ENCODE data around the gene CDYL2.

Gene CDYL2

GRCh38 chr16:80718480-80719220, 85.7 kb downstream of the CDYL2 start:
- no peak for TF ChIP-seq SIN3A (IDR thresholded peaks at IDR 0.05; ENCODE audit: borderline replicate concordance, insufficient read depth, low read length)
- TF ChIP-seq POLR2AphosphoS5 (IDR thresholded peaks at IDR 0.05; ENCODE audit: low read depth, low read length) = no peak
- TF ChIP-seq TAF1 (IDR thresholded peaks at IDR 0.05; ENCODE audit: borderline replicate concordance, insufficient read depth, low read length) = no peak
- no peak for TF ChIP-seq FOXP2 (optimal IDR thresholded peaks at IDR 0.05; ENCODE audit: borderline replicate concordance, extremely low read depth, extremely low read length, insufficient read depth)
- TF ChIP-seq REST (IDR thresholded peaks at IDR 0.05; ENCODE audit: insufficient read depth in 1 of 2, low read depth in 2 of 2, low read length in 2 of 2) = no peak

GRCh38 chr16:80717611-80718010, 86.8 kb downstream of the CDYL2 start:
- TF ChIP-seq SIN3A (IDR thresholded peaks at IDR 0.05; ENCODE audit: borderline replicate concordance, insufficient read depth, low read length) (no peak), POLR2AphosphoS5 (IDR thresholded peaks at IDR 0.05; ENCODE audit: low read depth, low read length) (no peak), TAF1 (IDR thresholded peaks at IDR 0.05; ENCODE audit: borderline replicate concordance, insufficient read depth, low read length) (no peak)

- TF ChIP-seq TAF1 (IDR thresholded peaks at IDR 0.05; ENCODE audit: borderline replicate concordance, insufficient read depth, low read length) (no peak), SIN3A (IDR thresholded peaks at IDR 0.05; ENCODE audit: borderline replicate concordance, insufficient read depth, low read length) (no peak), FOXP2 (optimal IDR thresholded peaks at IDR 0.05; ENCODE audit: borderline replicate concordance, extremely low read depth, extremely low read length, insufficient read depth) (no peak), REST (IDR thresholded peaks at IDR 0.05; ENCODE audit: insufficient read depth in 1 of 2, low read depth in 2 of 2, low read length in 2 of 2) (no peak), POLR2AphosphoS5 (IDR thresholded peaks at IDR 0.05; ENCODE audit: low read depth, low read length) (no peak)
These were observed 87.7 kb downstream of the CDYL2 start for GRCh38 chr16:80716564-80717139.

- TF ChIP-seq SIN3A (IDR thresholded peaks at IDR 0.05; ENCODE audit: borderline replicate concordance, insufficient read depth, low read length) (no peak), TAF1 (IDR thresholded peaks at IDR 0.05; ENCODE audit: borderline replicate concordance, insufficient read depth, low read length) (no peak), POLR2AphosphoS5 (IDR thresholded peaks at IDR 0.05; ENCODE audit: low read depth, low read length) (no peak), FOXP2 (optimal IDR thresholded peaks at IDR 0.05; ENCODE audit: borderline replicate concordance, extremely low read depth, extremely low read length, insufficient read depth) (no peak), REST (IDR thresholded peaks at IDR 0.05; ENCODE audit: insufficient read depth in 1 of 2, low read depth in 2 of 2, low read length in 2 of 2) (no peak)
These were observed 93.0 kb downstream of the CDYL2 start for GRCh38 chr16:80711406-80711805.

GRCh38 chr16:80710918-80711317, 93.5 kb downstream of the CDYL2 start:
- TF ChIP-seq SIN3A (IDR thresholded peaks at IDR 0.05; ENCODE audit: borderline replicate concordance, insufficient read depth, low read length) (no peak), TAF1 (IDR thresholded peaks at IDR 0.05; ENCODE audit: borderline replicate concordance, insufficient read depth, low read length) (no peak), REST (IDR thresholded peaks at IDR 0.05; ENCODE audit: insufficient read depth in 1 of 2, low read depth in 2 of 2, low read length in 2 of 2) (no peak), POLR2AphosphoS5 (IDR thresholded peaks at IDR 0.05; ENCODE audit: low read depth, low read length) (no peak), FOXP2 (optimal IDR thresholded peaks at IDR 0.05; ENCODE audit: borderline replicate concordance, extremely low read depth, extremely low read length, insufficient read depth) (no peak)
